Caco-2 (cell line): Measurements from ENCODE around the gene NOXA1. TPM values are rescaled to one million over a fixed set of nuclear protein-coding genes. Genes with fewer than 3 reads are reported as not detected.

Experiments
- BruUV-seq: library from RNA; stranded (reverse); fragments of 400-500 nt; replicated peaks from 2 replicates; lab custom pipeline; 2021; lab: Mats Ljungman, UMichigan
- CTCF ChIA-PET: fragments of 300-600 bp; sonication (Branson Sonifier 250); formaldehyde crosslinking; loops from one replicate; lab custom pipeline; 2022; ENCODE audit warnings: antibody characterized with exemption; lab: Charles Lee
- POLR2A ChIA-PET: fragments of 300-600 bp; sonication (Branson Sonifier 250); formaldehyde crosslinking; loops from one replicate; lab custom pipeline; 2022; ENCODE audit warnings: antibody characterized with exemption; lab: Charles Lee
- DNase-seq, 2 experiments: peaks; one replicate each; pipeline versions ENCODE4 v3.0.0 to v3.0.0-alpha.2; 2020 to 2022
- H3K27me3 ChIP-seq: replicated peaks from 2 replicates; pipeline ENCODE4 v1.6.0; 2011; ENCODE audit warnings: low read length; ENCODE audit not compliant: control insufficient read depth, insufficient read depth
- H3K36me3 ChIP-seq: 2 replicates; pipeline ENCODE4 v1.5.1; 2011; ENCODE audit warnings: low read length; ENCODE audit not compliant: control insufficient read depth, insufficient read depth
- H3K4me1 ChIP-seq: fragments of 250-450 bp; sonication (Bioruptor Pico); 2 replicates; pipeline ENCODE4 v1.5.1; 2020; ENCODE audit warnings: mild to moderate bottlenecking
- H3K4me3 ChIP-seq: 2 replicates; pipeline ENCODE4 v1.5.1; 2011; ENCODE audit warnings: low read depth, mild to moderate bottlenecking, control low read depth, low read length
- H3K9me3 ChIP-seq: fragments of 250-450 bp; sonication (Bioruptor Pico); 2 replicates; pipeline ENCODE4 v1.5.1; 2020; ENCODE audit warnings: mild to moderate bottlenecking, moderate library complexity
- H3K27ac Mint-ChIP-seq: one replicate; pipeline ENCODE4 v1.8.0; 2022; ENCODE audit warnings: mixed read lengths; ENCODE audit not compliant: unreplicated experiment
- H3K27me3 Mint-ChIP-seq: one replicate; pipeline ENCODE4 v1.8.0; 2022; ENCODE audit warnings: mixed read lengths; ENCODE audit not compliant: insufficient read depth, unreplicated experiment
- H3K36me3 Mint-ChIP-seq: one replicate; pipeline ENCODE4 v1.8.0; 2022; ENCODE audit warnings: mild to moderate bottlenecking, mixed read lengths; ENCODE audit not compliant: insufficient read depth, unreplicated experiment
- H3K4me1 Mint-ChIP-seq: one replicate; pipeline ENCODE4 v1.8.0; 2022; ENCODE audit warnings: low read depth, mixed read lengths; ENCODE audit not compliant: unreplicated experiment
- H3K4me3 Mint-ChIP-seq: one replicate; pipeline ENCODE4 v1.8.0; 2022; ENCODE audit warnings: mild to moderate bottlenecking, moderate library complexity, mixed read lengths; ENCODE audit not compliant: unreplicated experiment
- H3K9me3 Mint-ChIP-seq: one replicate; pipeline ENCODE4 v1.8.0; 2022; ENCODE audit warnings: mixed read lengths; ENCODE audit not compliant: unreplicated experiment
- intact Hi-C: fragments of 100-400 bp; cut with micrococcal nuclease; formaldehyde crosslinking; loops from one replicate; pipeline ENCODE4 v1.10.0; 2022; ENCODE audit not compliant: unreplicated experiment
- total RNA-seq: library from RNA; stranded (reverse); gene quantifications from 2 replicates; pipeline ENCODE4 v1.2.3, GENCODE V29; 2022
- TF ChIP-seq, protein P1 (sequence below), 2 experiments: fragments of 200-600 bp in 1 of 2; IDR thresholded peaks; 1 replicate in 1 of 2; 2 replicates in 1 of 2; pipeline versions ENCODE4 v1.5.1 to v1.8.0; 2011 to 2022; ENCODE audit warnings: antibody characterized with exemption in 1 of 2, control low read depth in 1 of 2, inconsistent platforms in 1 of 2, low read depth in 1 of 2, low read length in 1 of 2, mild to moderate bottlenecking in 1 of 2, moderate library complexity in 1 of 2; ENCODE audit not compliant: insufficient read depth in 1 of 2, severe bottlenecking in 1 of 2, unreplicated experiment in 1 of 2

The NOXA1 gene
- total RNA-seq, 1 experiment from 2014 or later, result 8.6 TPM

DNA sequence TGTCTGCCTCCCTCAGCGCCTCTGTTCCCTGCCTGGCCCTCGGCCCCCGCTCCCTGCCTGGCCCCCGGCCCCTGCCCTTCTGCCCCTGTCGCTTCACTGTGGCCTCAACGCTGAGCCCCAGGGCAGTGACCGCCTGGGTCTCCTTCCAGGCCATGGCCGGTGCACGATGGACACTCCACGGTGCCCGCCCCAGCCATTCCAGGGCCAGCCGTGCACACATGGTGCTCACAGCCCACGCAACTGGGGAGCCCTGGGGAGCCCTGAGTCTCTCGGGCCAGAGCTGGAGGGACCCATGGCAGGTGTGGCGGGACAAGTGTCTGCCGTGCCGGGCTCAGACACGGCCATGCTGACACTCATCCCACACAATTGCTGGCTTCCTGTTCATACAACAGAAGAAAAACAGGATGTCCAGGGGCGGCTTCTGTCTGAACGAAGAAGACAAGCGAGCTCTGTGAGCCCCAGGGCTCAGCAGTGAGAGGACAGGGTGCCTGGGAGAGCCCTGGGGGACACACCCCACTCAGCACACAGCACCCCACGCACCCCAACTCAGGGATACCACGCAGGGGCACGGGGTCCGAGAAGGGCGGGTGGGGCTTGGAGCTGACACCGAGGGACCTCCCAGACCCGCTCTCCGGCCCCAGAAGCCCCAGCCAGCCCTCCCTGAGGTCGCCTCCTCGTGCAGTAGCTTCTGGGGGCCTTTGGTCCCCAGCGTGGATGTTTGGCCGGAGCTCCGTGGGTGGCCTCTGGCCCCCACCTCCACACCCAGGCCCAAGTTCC, 35.9 kb upstream of the NOXA1 start:
- no peaks in the 10 kb centered on the region for H3K4me1 Mint-ChIP-seq
- Histone ChIP-seq H3K4me3 (no peak overlapping the region), H3K9me3 (no peaks in the 10 kb centered on the region), H3K27me3 (no peaks in the 10 kb centered on the region), H3K36me3 (no peaks in the 10 kb centered on the region), H3K4me1 (no peaks in the 10 kb centered on the region)
- no peaks in the 10 kb centered on the region for H3K27me3 Mint-ChIP-seq
- intact Hi-C loops, result no loop called here
- ChIA-PET POLR2A (no interaction called here), CTCF (no interaction called here)
- no peaks in the 10 kb centered on the region for H3K9me3 Mint-ChIP-seq
- H3K36me3 Mint-ChIP-seq, result peaks cover 5% of the 10 kb centered on the region
- TF ChIP-seq, protein P1, sequence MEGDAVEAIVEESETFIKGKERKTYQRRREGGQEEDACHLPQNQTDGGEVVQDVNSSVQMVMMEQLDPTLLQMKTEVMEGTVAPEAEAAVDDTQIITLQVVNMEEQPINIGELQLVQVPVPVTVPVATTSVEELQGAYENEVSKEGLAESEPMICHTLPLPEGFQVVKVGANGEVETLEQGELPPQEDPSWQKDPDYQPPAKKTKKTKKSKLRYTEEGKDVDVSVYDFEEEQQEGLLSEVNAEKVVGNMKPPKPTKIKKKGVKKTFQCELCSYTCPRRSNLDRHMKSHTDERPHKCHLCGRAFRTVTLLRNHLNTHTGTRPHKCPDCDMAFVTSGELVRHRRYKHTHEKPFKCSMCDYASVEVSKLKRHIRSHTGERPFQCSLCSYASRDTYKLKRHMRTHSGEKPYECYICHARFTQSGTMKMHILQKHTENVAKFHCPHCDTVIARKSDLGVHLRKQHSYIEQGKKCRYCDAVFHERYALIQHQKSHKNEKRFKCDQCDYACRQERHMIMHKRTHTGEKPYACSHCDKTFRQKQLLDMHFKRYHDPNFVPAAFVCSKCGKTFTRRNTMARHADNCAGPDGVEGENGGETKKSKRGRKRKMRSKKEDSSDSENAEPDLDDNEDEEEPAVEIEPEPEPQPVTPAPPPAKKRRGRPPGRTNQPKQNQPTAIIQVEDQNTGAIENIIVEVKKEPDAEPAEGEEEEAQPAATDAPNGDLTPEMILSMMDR (IDR thresholded peaks at IDR 0.05; ENCODE audit: insufficient read depth in 1 of 2, low read depth in 1 of 2, low read length in 1 of 2, severe bottlenecking in 1 of 2, unreplicated experiment in 1 of 2), result no peak
- no TSS peak for BruUV-seq
- H3K4me3 Mint-ChIP-seq, result no peak overlapping the region
- DNase-seq, result no peak
- no peak overlapping the region for H3K27ac Mint-ChIP-seq

DNA sequence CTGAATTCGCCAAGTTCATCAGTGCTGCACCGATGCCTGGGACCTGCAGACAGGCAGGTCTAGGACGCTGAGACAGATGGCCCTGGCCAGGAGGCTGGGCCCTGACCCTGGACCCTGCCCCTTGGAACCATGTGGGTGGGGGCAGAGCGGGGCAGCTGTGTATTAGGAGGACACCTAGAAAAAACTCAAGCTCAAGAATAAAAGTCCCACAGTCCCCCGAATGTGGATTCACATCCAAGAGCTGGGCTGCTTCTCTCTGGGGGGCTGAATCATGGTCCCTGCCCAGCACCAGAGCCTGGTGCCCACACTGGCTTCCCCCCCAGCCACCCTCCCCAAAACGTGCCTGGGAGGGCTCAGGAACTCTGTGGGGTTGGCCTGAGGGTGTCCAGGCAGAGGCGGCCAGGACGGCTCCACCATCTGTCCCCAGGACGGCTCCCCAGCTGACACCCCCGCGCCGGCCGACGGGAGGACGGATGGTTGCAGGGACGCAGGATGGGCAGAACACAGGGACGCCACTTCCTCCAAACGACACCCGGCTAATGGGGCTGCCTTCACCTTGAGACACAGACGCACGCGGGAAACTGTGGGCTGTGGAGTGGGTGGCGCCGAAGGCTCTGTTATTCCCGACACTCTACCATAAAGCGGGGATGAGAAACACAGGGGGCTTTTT, 35.2 kb upstream of the NOXA1 start:
- no peak overlapping the region for H3K4me3 Mint-ChIP-seq
- H3K4me1 Mint-ChIP-seq, result no peaks in the 10 kb centered on the region
- ChIA-PET CTCF (no interaction called here), POLR2A (no interaction called here)
- peaks cover 5% of the 10 kb centered on the region for H3K36me3 Mint-ChIP-seq
- Histone ChIP-seq H3K4me1 (no peaks in the 10 kb centered on the region), H3K27me3 (no peaks in the 10 kb centered on the region), H3K36me3 (no peaks in the 10 kb centered on the region), H3K4me3 (no peak overlapping the region), H3K9me3 (no peaks in the 10 kb centered on the region)
- H3K9me3 Mint-ChIP-seq, result no peaks in the 10 kb centered on the region
- BruUV-seq, result no TSS peak
- no peak overlapping the region for H3K27ac Mint-ChIP-seq
- TF ChIP-seq, protein P1 (IDR thresholded peaks at IDR 0.05; ENCODE audit: insufficient read depth in 1 of 2, low read depth in 1 of 2, low read length in 1 of 2, severe bottlenecking in 1 of 2, unreplicated experiment in 1 of 2), result no peak
- intact Hi-C loops, result no loop called here
- H3K27me3 Mint-ChIP-seq, result no peaks in the 10 kb centered on the region
- DNase-seq, result no peak

DNA sequence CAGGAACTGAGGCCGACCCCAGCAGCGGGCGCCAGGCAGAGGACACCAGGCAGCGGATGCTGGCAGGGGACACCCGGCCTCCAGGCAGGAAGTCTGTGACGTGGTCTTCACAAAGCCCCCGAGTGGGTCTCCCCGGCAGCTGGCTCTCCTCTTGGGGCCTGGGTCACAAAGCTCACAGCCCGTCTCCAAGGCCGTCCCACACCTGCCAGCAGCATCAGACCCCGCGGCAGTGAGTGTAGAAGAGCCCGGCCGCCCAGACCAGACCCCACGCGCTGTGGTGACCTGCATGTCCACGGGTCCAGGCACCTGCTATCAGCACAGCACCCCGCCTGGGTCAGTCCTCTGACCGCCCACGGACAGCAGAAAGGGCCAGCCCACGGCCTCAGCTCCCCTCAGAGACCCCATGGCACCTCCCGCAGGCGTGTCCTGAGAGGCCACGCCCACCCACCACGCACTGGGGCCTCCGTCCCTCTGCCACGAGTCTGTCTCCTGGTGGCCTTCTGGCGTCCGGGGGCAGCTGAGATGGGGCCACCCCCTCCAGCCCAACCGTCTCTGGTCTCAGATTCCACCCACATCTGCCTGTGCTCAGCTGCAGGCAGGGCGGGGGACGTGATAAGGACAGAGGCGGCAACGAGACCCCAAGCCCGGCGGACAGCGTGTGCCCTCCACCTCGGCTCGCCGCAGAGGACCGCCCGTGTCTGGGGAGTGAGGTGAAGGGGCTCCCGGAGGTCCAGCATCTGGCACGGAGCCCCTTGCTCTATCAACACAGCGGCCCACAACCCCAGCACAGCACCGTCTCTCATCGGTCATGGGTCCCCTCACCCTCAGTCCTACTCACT, 34.4 kb upstream of the NOXA1 start:
- no peaks in the 10 kb centered on the region for H3K36me3 ChIP-seq
- BruUV-seq, result no TSS peak
- H3K4me3 ChIP-seq, result no peak overlapping the region
- TF ChIP-seq, protein P1 (IDR thresholded peaks at IDR 0.05; ENCODE audit: insufficient read depth in 1 of 2, low read depth in 1 of 2, low read length in 1 of 2, severe bottlenecking in 1 of 2, unreplicated experiment in 1 of 2), result no peak
- H3K27me3 ChIP-seq, result no peaks in the 10 kb centered on the region
- H3K9me3 Mint-ChIP-seq, result no peaks in the 10 kb centered on the region
- no peaks in the 10 kb centered on the region for H3K9me3 ChIP-seq
- H3K27me3 Mint-ChIP-seq, result no peaks in the 10 kb centered on the region
- no peak overlapping the region for H3K4me3 Mint-ChIP-seq
- ChIA-PET POLR2A (no interaction called here), CTCF (interaction anchor here (0.5 kb wide), 1 partner anchor 57 kb away, joined by 4 read pairs; no protein-coding TSS in a partner anchor)
- H3K36me3 Mint-ChIP-seq, result peaks cover 5% of the 10 kb centered on the region
- no peaks in the 10 kb centered on the region for H3K4me1 ChIP-seq
- no peaks in the 10 kb centered on the region for H3K4me1 Mint-ChIP-seq
- no peak overlapping the region for H3K27ac Mint-ChIP-seq
- DNase-seq, result no peak
- intact Hi-C loops, result no loop called here
